Ovary (tissue), 3 donors: ENCODE measurements around the gene SFT2D1.

ENCODE experiments used
- EP300 ChIP-seq: sonication (generic); formaldehyde crosslinking; IDR thresholded peaks from one replicate; pipeline ENCODE4 v1.6.1; 2017; ENCODE audit warnings: antibody characterized with exemption
- POLR2A ChIP-seq: fragments of 450-650 bp; IDR thresholded peaks from one replicate; pipeline ENCODE4 v1.6.1; 2017; ENCODE audit warnings: antibody characterized with exemption, mild to moderate bottlenecking, moderate library complexity
- TF ChIP-seq, protein P1 (sequence below), 3 donors: fragments of 450-650 bp in 2 of 3; fragments of 200-600 bp in 1 of 3; IDR thresholded peaks; one replicate each; pipeline versions ENCODE4 v1.5.1 to v1.8.0; 2016 to 2022; ENCODE audit warnings: antibody characterized with exemption in 3 of 3, mild to moderate bottlenecking in 1 of 3
- donor health status: DM: no; HTN: no; CAD: no.

DNA sequence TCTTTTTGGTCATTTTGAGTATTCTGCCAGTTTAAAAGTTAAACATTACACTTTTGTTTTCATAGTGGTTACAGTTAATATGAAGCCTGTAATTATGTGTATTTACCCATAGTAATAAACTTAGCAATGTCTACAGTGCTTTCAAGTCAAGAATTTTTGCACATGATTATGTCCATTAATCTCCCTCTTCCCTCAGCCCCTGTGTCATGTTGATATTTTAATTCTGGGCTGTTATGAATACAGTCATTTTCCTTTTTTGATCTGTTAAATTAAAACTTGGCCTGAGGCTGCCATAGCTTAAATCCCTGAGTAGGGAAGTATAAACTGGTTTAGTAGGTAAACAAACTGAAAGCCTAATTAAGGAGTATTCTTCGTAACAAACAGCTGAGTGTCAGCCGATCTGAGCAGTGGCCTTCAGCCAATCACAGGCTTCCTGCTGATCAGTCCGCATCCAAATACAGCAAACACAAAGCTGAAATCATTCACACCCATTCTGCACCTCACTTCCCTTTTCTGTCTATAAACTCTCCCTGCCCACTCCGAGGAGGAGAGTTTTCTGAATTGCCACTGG is 9.5 kb upstream of the SFT2D1 start:
- TF ChIP-seq, protein P1, sequence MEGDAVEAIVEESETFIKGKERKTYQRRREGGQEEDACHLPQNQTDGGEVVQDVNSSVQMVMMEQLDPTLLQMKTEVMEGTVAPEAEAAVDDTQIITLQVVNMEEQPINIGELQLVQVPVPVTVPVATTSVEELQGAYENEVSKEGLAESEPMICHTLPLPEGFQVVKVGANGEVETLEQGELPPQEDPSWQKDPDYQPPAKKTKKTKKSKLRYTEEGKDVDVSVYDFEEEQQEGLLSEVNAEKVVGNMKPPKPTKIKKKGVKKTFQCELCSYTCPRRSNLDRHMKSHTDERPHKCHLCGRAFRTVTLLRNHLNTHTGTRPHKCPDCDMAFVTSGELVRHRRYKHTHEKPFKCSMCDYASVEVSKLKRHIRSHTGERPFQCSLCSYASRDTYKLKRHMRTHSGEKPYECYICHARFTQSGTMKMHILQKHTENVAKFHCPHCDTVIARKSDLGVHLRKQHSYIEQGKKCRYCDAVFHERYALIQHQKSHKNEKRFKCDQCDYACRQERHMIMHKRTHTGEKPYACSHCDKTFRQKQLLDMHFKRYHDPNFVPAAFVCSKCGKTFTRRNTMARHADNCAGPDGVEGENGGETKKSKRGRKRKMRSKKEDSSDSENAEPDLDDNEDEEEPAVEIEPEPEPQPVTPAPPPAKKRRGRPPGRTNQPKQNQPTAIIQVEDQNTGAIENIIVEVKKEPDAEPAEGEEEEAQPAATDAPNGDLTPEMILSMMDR (IDR thresholded peaks at IDR 0.05): no peak
- no peak for TF ChIP-seq POLR2A
- no peak for TF ChIP-seq EP300
